Activated T-cell treated with anti-CD3 and anti-CD28 coated beads, Interleukin-2, amount 50 U/mL, for 72 hours (primary cell): Measurements from ENCODE around the gene GOLT1A. TPM values are rescaled to one million over a fixed set of nuclear protein-coding genes. Genes with fewer than 3 reads are reported as not detected.

Experiments
- ATAC-seq, 2 donors: fragments of 150-1000 bp; cut with Tn5 transposase; replicated peaks in 1 of 2; 2 replicates each; pipeline ENCODE4 v1.10.0; 2021; ENCODE audit warnings: moderate library complexity in 2 of 2, mild to moderate bottlenecking in 1 of 2
- DNase-seq, 2 donors: peaks; one replicate each; pipeline ENCODE4 v3.0.0; 2021 to 2022; ENCODE audit warnings: mixed read lengths in 1 of 2
- H3K27ac Mint-ChIP-seq: one replicate; pipeline ENCODE4 v1.8.0; 2022; ENCODE audit warnings: mild to moderate bottlenecking, moderate library complexity, mixed read lengths
- H3K27me3 Mint-ChIP-seq: one replicate; pipeline ENCODE4 v1.8.0; 2022; ENCODE audit warnings: low read depth, mixed read lengths
- H3K36me3 Mint-ChIP-seq, 2 donors: one replicate each; pipeline ENCODE4 v1.8.0; 2022; ENCODE audit warnings: mixed read lengths in 2 of 2, mild to moderate bottlenecking in 1 of 2; ENCODE audit not compliant: insufficient read depth in 2 of 2
- H3K4me1 Mint-ChIP-seq: one replicate; pipeline ENCODE4 v1.8.0; 2022; ENCODE audit warnings: low read depth, mixed read lengths
- H3K4me3 Mint-ChIP-seq, 2 donors: one replicate each; pipeline ENCODE4 v1.8.0; 2022; ENCODE audit warnings: mild to moderate bottlenecking in 2 of 2, mixed read lengths in 2 of 2, moderate library complexity in 2 of 2
- H3K9me3 Mint-ChIP-seq, 2 donors: one replicate each; pipeline ENCODE4 v1.8.0; 2022; ENCODE audit warnings: mixed read lengths in 2 of 2
- total RNA-seq, 2 donors: library from RNA; stranded (reverse); gene quantifications; one replicate each; pipeline ENCODE4 v1.2.3, GENCODE V29; 2022

Gene GOLT1A
- total RNA-seq, 2 donors from 2014 or later: 0.58 to 0.76 TPM

DNA sequence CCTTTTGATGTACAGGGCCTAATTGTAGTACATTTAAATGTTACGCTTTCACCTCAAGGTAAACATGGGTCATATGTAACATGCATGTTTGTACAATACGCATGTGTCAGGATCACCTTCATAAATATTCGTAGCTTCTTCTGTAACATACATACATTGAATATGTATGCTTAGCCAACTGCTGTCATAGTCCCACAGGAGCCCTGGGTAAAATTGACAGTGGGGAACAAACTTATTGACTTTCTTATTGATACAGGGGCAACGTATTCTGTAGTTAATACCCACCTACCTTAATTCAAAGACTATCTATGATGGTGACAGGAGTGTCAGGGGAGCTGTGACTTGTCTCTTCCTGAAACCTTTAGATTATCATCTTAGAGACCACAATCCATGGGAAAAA, 43.9 kb downstream of the GOLT1A start:
- Mint-ChIP-seq H3K4me1 (no peaks in the 10 kb centered on the region), H3K27me3 (peaks cover 14% of the 10 kb centered on the region), H3K9me3 (peaks cover 5 to 16% of the 10 kb centered on the region in 2 donors), H3K36me3 (peaks cover 1 to 12% of the 10 kb centered on the region in 2 donors), H3K4me3 (no peak overlapping the region), H3K27ac (no peak overlapping the region)
- ATAC-seq (no peak), DNase-seq (no peak)

DNA sequence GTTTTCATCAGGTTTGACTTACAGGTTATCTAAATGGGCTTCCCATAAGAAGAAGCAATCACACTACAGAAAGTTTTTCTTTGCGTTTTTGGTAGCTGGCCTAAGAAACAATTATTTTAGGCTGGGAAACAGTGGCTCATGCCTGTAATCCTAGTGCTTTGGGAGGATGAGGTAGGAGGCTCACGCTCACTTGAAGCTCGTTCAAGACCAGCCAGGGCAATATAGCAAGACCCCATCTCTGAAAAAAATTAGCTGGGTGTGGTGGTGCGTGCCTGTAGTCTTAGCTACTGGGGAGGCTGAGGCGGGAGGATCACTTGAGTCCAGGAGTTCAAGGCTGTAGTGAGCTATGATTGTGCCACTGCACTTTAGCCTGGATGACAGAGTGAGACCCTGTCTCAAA, 46.1 kb downstream of the GOLT1A start:
- DNase-seq: no peak
- peaks cover 5 to 14% of the 10 kb centered on the region in 2 donors for H3K9me3 Mint-ChIP-seq
- H3K36me3 Mint-ChIP-seq: peaks cover 1 to 12% of the 10 kb centered on the region in 2 donors
- H3K4me1 Mint-ChIP-seq: no peaks in the 10 kb centered on the region
- H3K4me3 Mint-ChIP-seq: no peak overlapping the region
- H3K27me3 Mint-ChIP-seq: peaks cover 9% of the 10 kb centered on the region
- ATAC-seq: no peak
- H3K27ac Mint-ChIP-seq: no peak overlapping the region

DNA sequence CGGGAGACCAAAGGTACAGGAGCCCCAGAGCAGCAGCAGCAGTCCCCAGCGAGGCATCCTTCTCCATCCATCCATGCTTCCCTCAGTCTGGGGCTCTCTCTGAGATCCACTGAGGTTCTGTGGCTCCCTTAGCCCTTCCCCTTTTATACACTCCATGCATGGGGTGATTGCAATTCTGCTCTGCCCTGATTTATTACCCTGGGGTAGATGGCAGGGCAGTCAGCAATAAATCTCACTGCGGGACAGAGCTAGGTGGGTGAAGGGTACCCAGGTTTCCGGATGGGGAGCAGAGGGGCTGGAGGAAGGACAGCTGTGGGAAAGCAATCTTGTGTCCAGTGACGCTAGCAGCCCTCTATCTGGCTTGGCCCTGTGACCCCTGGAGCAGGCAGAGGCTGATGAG, 47.6 kb downstream of the GOLT1A start, which contains the start of gene REN:
REN (minus strand) TSS at position 119 of the 400 bp plus-strand sequence; CDS start at position 75, 44 bp downstream.
- H3K9me3 Mint-ChIP-seq: peaks cover 3 to 12% of the 10 kb centered on the region in 2 donors
- no peak for ATAC-seq
- no peak within 1 kb of the TSS for H3K4me3 Mint-ChIP-seq
- H3K27ac Mint-ChIP-seq: no peak within 1 kb of the TSS
- peaks cover 9% of the 10 kb centered on the region for H3K27me3 Mint-ChIP-seq
- no peak for DNase-seq
- no peaks in the 10 kb centered on the region for H3K4me1 Mint-ChIP-seq
- H3K36me3 Mint-ChIP-seq: peaks cover 0 to 7% of the 10 kb centered on the region in 2 donors

DNA sequence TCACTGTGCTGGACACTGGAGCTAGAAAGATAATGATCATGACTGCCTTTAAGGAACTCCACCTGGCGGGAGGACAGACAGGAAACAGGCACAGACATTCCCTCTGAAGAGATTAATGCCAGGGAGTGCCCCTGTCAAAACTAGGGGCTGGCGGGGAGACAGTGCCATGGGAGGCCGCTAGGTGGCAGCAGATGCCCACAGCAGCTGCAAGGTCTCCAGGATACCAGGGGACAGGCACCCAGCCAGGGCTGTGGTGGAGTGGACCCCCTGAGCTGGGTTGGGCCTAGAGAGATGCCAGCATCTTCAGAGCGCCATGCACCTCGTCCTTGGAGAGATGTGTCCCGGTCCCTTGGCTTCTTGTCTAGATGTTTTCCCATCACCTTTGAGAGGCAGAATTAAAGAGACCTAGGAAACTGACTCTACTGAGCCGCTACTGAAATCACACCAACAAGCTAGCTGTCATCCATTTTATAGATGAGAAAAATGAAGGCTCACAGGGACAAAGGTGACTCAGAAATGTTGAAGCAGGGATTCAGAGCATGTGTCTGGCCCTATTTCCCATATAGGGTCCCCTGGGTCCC, 51.2 kb downstream of the GOLT1A start:
- Mint-ChIP-seq H3K9me3 (peaks cover 0 to 4% of the 10 kb centered on the region in 2 donors), H3K4me3 (no peak overlapping the region), H3K4me1 (no peaks in the 10 kb centered on the region), H3K27ac (no peak overlapping the region), H3K27me3 (peaks cover 9% of the 10 kb centered on the region), H3K36me3 (peaks cover 0 to 2% of the 10 kb centered on the region in 2 donors)
- ATAC-seq (peak; percentile 92 to 93), DNase-seq (peak; percentile 77 to 84)

DNA sequence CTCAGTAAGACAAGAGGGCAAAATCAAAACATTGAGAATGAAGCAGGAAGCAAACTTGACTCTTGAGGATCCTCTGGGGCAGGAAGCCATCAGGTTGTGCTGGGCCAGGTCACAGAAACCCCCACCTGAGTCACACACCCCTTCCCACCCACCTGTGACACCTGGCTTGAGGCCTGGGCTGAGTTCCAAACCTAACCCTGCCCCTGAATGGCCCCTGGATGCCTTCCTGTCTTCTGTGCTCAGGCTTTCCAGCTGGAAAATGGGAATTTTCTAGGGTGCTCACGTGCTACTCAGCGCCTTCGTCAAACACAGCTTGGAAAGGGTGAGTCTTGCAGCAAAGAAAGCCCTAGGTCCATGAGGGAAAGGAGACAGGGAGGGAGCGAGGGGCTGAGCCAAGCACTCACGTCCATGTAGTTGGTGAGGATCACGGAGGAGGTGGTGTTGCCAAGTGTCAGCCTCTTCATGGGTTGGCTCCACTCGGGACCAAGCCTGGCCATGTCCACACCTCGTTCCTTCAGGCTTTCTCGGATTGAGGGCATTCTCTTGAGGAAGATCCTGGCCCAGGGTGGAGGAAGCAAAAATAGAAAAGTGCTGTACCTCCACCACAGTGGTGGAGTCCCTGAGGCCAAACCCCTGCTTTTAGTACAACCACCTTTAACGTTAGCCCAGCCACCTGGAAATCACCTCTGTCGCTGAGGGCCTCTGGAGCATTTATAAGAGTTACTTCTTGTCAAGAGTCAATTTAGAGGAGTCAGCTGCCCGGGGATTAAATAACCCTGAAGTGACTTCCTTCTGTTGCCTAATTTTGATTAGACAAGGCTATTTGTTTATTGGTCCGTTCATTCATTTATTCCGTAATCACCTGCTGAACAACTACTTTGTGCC, 51.9 kb downstream of the GOLT1A start:
- Mint-ChIP-seq H3K36me3 (no peaks in the 10 kb centered on the region), H3K27me3 (peaks cover 9% of the 10 kb centered on the region), H3K4me3 (no peak overlapping the region), H3K4me1 (no peaks in the 10 kb centered on the region), H3K9me3 (peaks cover 0 to 1% of the 10 kb centered on the region in 2 donors), H3K27ac (no peak overlapping the region)
- ATAC-seq (no peak), DNase-seq (no peak)

DNA sequence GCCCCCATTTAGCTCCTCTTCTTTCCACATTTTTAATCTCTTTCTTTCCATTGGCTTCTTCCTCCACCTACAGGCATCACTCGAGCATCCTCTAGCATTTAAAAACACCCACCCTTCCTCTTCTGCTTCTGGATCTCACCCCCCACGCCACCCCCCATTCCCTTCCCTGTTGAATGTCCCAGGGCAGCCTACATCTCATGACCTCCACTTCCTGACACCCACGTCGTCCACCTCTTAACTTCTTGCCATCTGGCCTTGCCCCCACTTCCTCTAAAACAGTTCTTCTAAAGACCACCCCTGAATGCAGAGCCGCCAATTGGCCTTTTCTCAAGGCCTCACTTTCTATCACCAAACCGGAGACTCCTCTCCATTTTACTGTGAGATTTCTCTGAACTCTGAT, 55.8 kb downstream of the GOLT1A start:
- ATAC-seq (no peak), DNase-seq (no peak)
- Mint-ChIP-seq H3K4me3 (no peak overlapping the region), H3K27me3 (no peaks in the 10 kb centered on the region), H3K27ac (no peak overlapping the region), H3K4me1 (no peaks in the 10 kb centered on the region), H3K9me3 (no peaks in the 10 kb centered on the region), H3K36me3 (no peaks in the 10 kb centered on the region)

GRCh38 chr1:204155881-204156280, 57.9 kb downstream of the GOLT1A start:
- Mint-ChIP-seq H3K9me3 (no peaks in the 10 kb centered on the region), H3K36me3 (no peaks in the 10 kb centered on the region), H3K4me1 (no peaks in the 10 kb centered on the region), H3K27me3 (no peaks in the 10 kb centered on the region), H3K27ac (no peak overlapping the region), H3K4me3 (no peak overlapping the region)
- ATAC-seq (no peak), DNase-seq (no peak)

DNA sequence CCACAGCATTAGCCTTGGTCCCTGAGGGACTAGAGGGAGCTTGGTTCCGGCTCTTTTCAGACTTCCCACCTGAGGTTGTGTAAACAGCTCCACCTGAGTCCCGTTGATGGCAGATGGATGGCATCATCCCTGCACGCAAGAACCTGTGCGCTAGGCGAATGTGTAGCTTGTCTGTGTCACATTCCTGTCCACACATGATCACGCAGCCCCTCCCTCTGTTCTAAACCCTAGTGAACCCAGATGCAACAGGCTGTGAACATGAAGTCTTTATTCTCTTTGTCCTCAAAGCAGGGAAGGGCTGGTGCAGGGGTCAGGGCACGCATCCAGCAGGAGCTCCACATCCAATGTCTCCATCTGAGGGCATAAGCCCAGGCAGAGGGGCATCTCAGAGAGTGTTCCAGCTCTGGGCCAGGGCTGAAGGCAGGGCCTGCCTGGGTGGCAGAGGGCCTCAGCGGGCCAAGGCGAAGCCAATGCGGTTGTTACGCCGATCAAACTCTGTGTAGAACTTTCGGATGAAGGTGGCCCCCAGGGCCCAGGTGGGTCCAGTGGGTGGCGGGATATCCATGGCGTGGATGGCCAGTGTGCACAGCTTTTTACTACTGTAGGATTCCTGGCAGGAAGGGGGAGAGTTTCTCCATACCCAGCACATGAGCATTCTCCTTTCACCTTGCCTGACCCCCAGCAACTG, 59.1 kb downstream of the GOLT1A start:
- H3K4me1 Mint-ChIP-seq: no peaks in the 10 kb centered on the region
- peaks cover 6% of the 10 kb centered on the region for H3K27me3 Mint-ChIP-seq
- ATAC-seq: no peak
- H3K4me3 Mint-ChIP-seq: no peak overlapping the region
- no peak for DNase-seq
- no peaks in the 10 kb centered on the region for H3K9me3 Mint-ChIP-seq
- no peak overlapping the region for H3K27ac Mint-ChIP-seq
- no peaks in the 10 kb centered on the region for H3K36me3 Mint-ChIP-seq

GRCh38 chr1:204153667-204154066, 60.1 kb downstream of the GOLT1A start:
- Mint-ChIP-seq H3K36me3 (no peaks in the 10 kb centered on the region), H3K4me1 (no peaks in the 10 kb centered on the region), H3K27me3 (peaks cover 6% of the 10 kb centered on the region), H3K27ac (no peak overlapping the region), H3K9me3 (no peaks in the 10 kb centered on the region), H3K4me3 (no peak overlapping the region)
- ATAC-seq: no peak
- DNase-seq: no peak

GRCh38 chr1:204152310-204153044, 61.3 kb downstream of the GOLT1A start:
- no peak for DNase-seq
- Mint-ChIP-seq H3K27me3 (peaks cover 6% of the 10 kb centered on the region), H3K4me3 (peak overlapping the region; percentile 72 to 79), H3K9me3 (no peaks in the 10 kb centered on the region), H3K27ac (no peak overlapping the region), H3K36me3 (no peaks in the 10 kb centered on the region), H3K4me1 (no peaks in the 10 kb centered on the region)
- ATAC-seq: no peak

- Mint-ChIP-seq H3K27ac (no peak within 1 kb of the TSS), H3K27me3 (peaks cover 6% of the 10 kb centered on the region), H3K4me1 (no peaks in the 10 kb centered on the region), H3K36me3 (no peaks in the 10 kb centered on the region), H3K4me3 (peak within 1 kb of the TSS; percentile 72 to 79), H3K9me3 (no peaks in the 10 kb centered on the region)
- ATAC-seq (peak; percentile 79 to 80), DNase-seq (peak; percentile 64 to 66)
These were observed 62.1 kb downstream of the GOLT1A start, which contains the start of gene ETNK2 for GRCh38 chr1:204151552-204152309. ETNK2 (minus strand) TSS chr1:204152044; CDS start chr1:204151852, 192 bp downstream.
